IMR-90 (cell line): ENCODE results near the gene HDAC9. TPM values are rescaled to one million over a fixed set of nuclear protein-coding genes. Genes with fewer than 3 reads are reported as not detected.

ENCODE experiments used
- ATAC-seq: fragments of 200-7000 bp; cut with Tn5 transposase; 2 replicates; pipeline ENCODE4 v1.9.1; 2020; ENCODE audit warnings: low read depth, mild to moderate bottlenecking, moderate library complexity
- BruUV-seq: library from RNA; stranded (reverse); fragments of 400-500 nt; replicated peaks from 2 replicates; lab custom pipeline; 2021; lab: Mats Ljungman, UMichigan
- CTCF ChIA-PET: fragments of 300-600 bp; formaldehyde crosslinking; extraction: SDS; loops from one replicate; lab custom pipeline; 2021; ENCODE audit warnings: antibody characterized with exemption; lab: Yijun Ruan, JAX
- POLR2A ChIA-PET: fragments of 300-600 bp; sonication (Branson Sonifier 250); formaldehyde crosslinking; loops from one replicate; lab custom pipeline; 2022; ENCODE audit warnings: antibody characterized with exemption; ENCODE audit not compliant: unreplicated experiment; lab: Charles Lee
- DNase-seq: peaks from one replicate; pipeline ENCODE4 v3.0.0; 2013
- H2AFZ ChIP-seq: replicated peaks from 2 replicates; pipeline ENCODE3; 2013; ENCODE audit warnings: low read length, mild to moderate bottlenecking; ENCODE audit not compliant: poor library complexity
- H2AK5ac ChIP-seq: 2 replicates; pipeline ENCODE4 v1.6.1; 2013; ENCODE audit warnings: low read depth, low read length, inconsistent platforms
- H2AK9ac ChIP-seq: replicated peaks from 2 replicates; pipeline ENCODE3; 2013; ENCODE audit warnings: mild to moderate bottlenecking, low read depth, low read length, moderate library complexity; ENCODE audit not compliant: poor library complexity
- H2BK120ac ChIP-seq: 2 replicates; pipeline ENCODE4 v1.6.1; 2013; ENCODE audit warnings: low read depth, low read length, inconsistent platforms
- H2BK15ac ChIP-seq: 3 replicates; pipeline ENCODE4 v1.6.1; 2013; ENCODE audit warnings: low read depth, low read length, inconsistent platforms
- H2BK20ac ChIP-seq: 2 replicates; pipeline ENCODE4 v1.6.1; 2013; ENCODE audit warnings: low read depth, mild to moderate bottlenecking, inconsistent platforms, low read length, moderate library complexity
- H2BK5ac ChIP-seq: 2 replicates; pipeline ENCODE4 v1.6.1; 2013; ENCODE audit warnings: mild to moderate bottlenecking, low read depth, low read length, inconsistent platforms; ENCODE audit not compliant: poor library complexity, severe bottlenecking
- H3K14ac ChIP-seq: replicated peaks from 2 replicates; pipeline ENCODE4 v1.6.1; 2013; ENCODE audit warnings: low read depth, low read length, inconsistent platforms
- H3K18ac ChIP-seq: 2 replicates; pipeline ENCODE4 v1.6.1; 2013; ENCODE audit warnings: low read depth, low read length, control low read depth
- H3K23ac ChIP-seq: 2 replicates; pipeline ENCODE4 v1.6.1; 2013; ENCODE audit warnings: low read depth, low read length, inconsistent platforms
- H3K27ac ChIP-seq: 2 replicates; pipeline ENCODE4 v1.5.1; 2013; ENCODE audit warnings: mild to moderate bottlenecking, control low read depth, low read length; ENCODE audit not compliant: insufficient read depth
- H3K27me3 ChIP-seq: 2 replicates; pipeline ENCODE4 v1.6.1; 2013; ENCODE audit warnings: low read length; ENCODE audit not compliant: control insufficient read depth, insufficient read depth
- H3K36me3 ChIP-seq: 2 replicates; pipeline ENCODE4 v1.6.1; 2013; ENCODE audit warnings: low read length, mixed read lengths; ENCODE audit not compliant: control insufficient read depth, insufficient read depth
- H3K4ac ChIP-seq: 2 replicates; pipeline ENCODE4 v1.6.1; 2013; ENCODE audit warnings: low read depth, low read length, inconsistent platforms
- H3K4me1 ChIP-seq: 2 replicates; pipeline ENCODE4 v1.6.1; 2013; ENCODE audit warnings: low read length, mixed read lengths; ENCODE audit not compliant: control insufficient read depth, insufficient read depth
- H3K4me2 ChIP-seq: 2 replicates; pipeline ENCODE4 v1.6.1; 2013; ENCODE audit warnings: low read depth, mild to moderate bottlenecking, control low read depth, low read length, moderate library complexity
- H3K4me3 ChIP-seq: 2 replicates; pipeline ENCODE4 v1.5.1; 2013; ENCODE audit warnings: low read depth, mild to moderate bottlenecking, control low read depth, low read length, moderate library complexity; ENCODE audit not compliant: insufficient read depth
- H3K56ac ChIP-seq: 2 replicates; pipeline ENCODE4 v1.6.1; 2013; ENCODE audit warnings: low read length, inconsistent platforms; ENCODE audit not compliant: insufficient read depth; ENCODE audit errors: extremely low read depth
- H3K79me1 ChIP-seq, 2 experiments: 2 replicates each; pipeline ENCODE4 v1.6.1; 2013; ENCODE audit warnings: low read length in 2 of 2, inconsistent platforms in 1 of 2, low read depth in 1 of 2
- H3K9ac ChIP-seq: 2 replicates; pipeline ENCODE4 v1.6.1; 2013; ENCODE audit warnings: low read depth, low read length, control low read depth
- H3K9me1 ChIP-seq: 2 replicates; pipeline ENCODE4 v1.6.1; 2013; ENCODE audit warnings: low read length, inconsistent platforms; ENCODE audit not compliant: insufficient read depth
- H3K9me3 ChIP-seq: 2 replicates; pipeline ENCODE4 v1.6.1; 2013; ENCODE audit warnings: low read length; ENCODE audit not compliant: control insufficient read depth, insufficient read depth
- H4K20me1 ChIP-seq: 2 replicates; pipeline ENCODE4 v1.6.1; 2013; ENCODE audit warnings: low read length, inconsistent platforms; ENCODE audit not compliant: insufficient read depth
- H4K5ac ChIP-seq: 2 replicates; pipeline ENCODE4 v1.6.1; 2013; ENCODE audit warnings: mild to moderate bottlenecking, low read depth, low read length, control low read depth
- H4K8ac ChIP-seq, 2 experiments: 2 replicates each; pipeline ENCODE4 v1.6.1; 2013; ENCODE audit warnings: low read depth in 2 of 2, low read length in 2 of 2, control low read depth in 1 of 2, inconsistent platforms in 1 of 2
- H4K91ac ChIP-seq: 2 replicates; pipeline ENCODE4 v1.6.1; 2013; ENCODE audit warnings: low read depth, low read length, inconsistent platforms; ENCODE audit not compliant: insufficient read depth
- BHLHE40 ChIP-seq: fragments of 150-350 bp; IDR thresholded peaks from 2 replicates; pipeline ENCODE4 v1.6.1; 2016; ENCODE audit warnings: mild to moderate bottlenecking, low read depth, low read length
- CEBPB ChIP-seq: IDR thresholded peaks from 2 replicates; pipeline ENCODE4 v1.6.1; 2012; ENCODE audit warnings: low read depth, low read length, improper control_type of control experiment
- CHD1 ChIP-seq: IDR thresholded peaks from 2 replicates; pipeline ENCODE4 v1.6.1; 2012; ENCODE audit warnings: low read depth, low read length, improper control_type of control experiment
- FOS ChIP-seq: fragments of 150-350 bp; IDR thresholded peaks from 2 replicates; pipeline ENCODE4 v1.6.1; 2016; ENCODE audit warnings: low read depth, low read length
- MAFK ChIP-seq: IDR thresholded peaks from 2 replicates; pipeline ENCODE4 v1.6.1; 2012; ENCODE audit warnings: low read depth, low read length, improper control_type of control experiment
- MAZ ChIP-seq: IDR thresholded peaks from 2 replicates; pipeline ENCODE4 v1.6.1; 2012; ENCODE audit warnings: low read depth, mild to moderate bottlenecking, low read length, improper control_type of control experiment, moderate library complexity, borderline replicate concordance
- MXI1 ChIP-seq: IDR thresholded peaks from 2 replicates; pipeline ENCODE4 v1.6.1; 2012; ENCODE audit warnings: low read depth, mild to moderate bottlenecking, low read length, moderate library complexity, borderline replicate concordance
- NFE2L2 ChIP-seq: fragments of 150-350 bp; IDR thresholded peaks from 2 replicates; pipeline ENCODE4 v1.6.1; 2016; ENCODE audit warnings: low read depth, mild to moderate bottlenecking, low read length
- POLR2A ChIP-seq: IDR thresholded peaks from 2 replicates; pipeline ENCODE4 v1.6.1; 2012; ENCODE audit warnings: mild to moderate bottlenecking, low read depth, low read length
- RAD21 ChIP-seq: IDR thresholded peaks from 2 replicates; pipeline ENCODE4 v1.6.1; 2012; ENCODE audit warnings: low read length, improper control_type of control experiment
- RCOR1 ChIP-seq: IDR thresholded peaks from 2 replicates; pipeline ENCODE4 v1.6.1; 2012; ENCODE audit warnings: mild to moderate bottlenecking, low read length, improper control_type of control experiment; ENCODE audit not compliant: insufficient replicate concordance
- RFX5 ChIP-seq: IDR thresholded peaks from 2 replicates; pipeline ENCODE4 v1.8.0; 2012; ENCODE audit warnings: low read depth, mild to moderate bottlenecking, low read length, moderate library complexity
- SMC3 ChIP-seq: fragments of 150-350 bp; IDR thresholded peaks from 2 replicates; pipeline ENCODE4 v1.6.1; 2016; ENCODE audit warnings: low read depth, mild to moderate bottlenecking, antibody characterized with exemption, low read length, moderate library complexity
- WGBS, 2 experiments: methylation state at CpG; one replicate each; pipeline versions ENCODE4 v1.1.5 to v1.1.7; 2013; ENCODE audit warnings: missing lambda C conversion rate in 2 of 2; ENCODE audit not compliant: insufficient read length in 1 of 2; ENCODE audit errors: extremely low coverage in 2 of 2; 5-methylcytosine and 5-hydroxymethylcytosine counted together
- dilution Hi-C: fragments of 300-500 bp; cut with HindIII; formaldehyde crosslinking; loops from one replicate; pipeline ENCODE4 v1.14.3; 2018; ENCODE audit warnings: low sequenced_read_pairs; ENCODE audit not compliant: unreplicated experiment
- in situ Hi-C: fragments of 300-500 bp; cut with MboI; formaldehyde crosslinking; loops from 3 replicates; pipeline ENCODE4 v1.14.3; 2019; ENCODE audit warnings: low sequenced_read_pairs, inconsistent platforms, mixed read lengths
- intact Hi-C: fragments of 100-400 bp; cut with micrococcal nuclease; formaldehyde crosslinking; loops from 2 replicates; pipeline ENCODE4 v1.10.0; 2022
- polyA plus RNA-seq, 3 experiments: library from polyadenylated mRNA; depleted of rRNA; stranded (reverse); fragments of >200 nt; gene quantifications; 2 replicates each; pipeline ENCODE4 v1.2.3, GENCODE V29; 2012; ENCODE audit warnings: low replicate concordance in 1 of 3
- total RNA-seq: library from RNA; depleted of rRNA; stranded (reverse); fragments of >200 nt; gene quantifications from 2 replicates; pipeline ENCODE4 v1.2.3, GENCODE V29; 2012
- TF ChIP-seq, protein P1 (sequence below): conservative IDR thresholded peaks from 2 replicates; pipeline ENCODE4 v1.5.1; 2012; ENCODE audit warnings: mild to moderate bottlenecking, low read depth, low read length, improper control_type of control experiment
- TF ChIP-seq, protein P2 (sequence below): fragments of 150-350 bp; IDR thresholded peaks from 2 replicates; pipeline ENCODE4 v1.6.1; 2017; ENCODE audit warnings: mild to moderate bottlenecking, antibody characterized with exemption, low read length, low read depth
- TF ChIP-seq, protein P3 (sequence below): fragments of 150-350 bp; IDR thresholded peaks from 2 replicates; pipeline ENCODE4 v1.6.1; 2016; ENCODE audit warnings: low read depth, mild to moderate bottlenecking, low read length, moderate library complexity, borderline replicate concordance

HDAC9 gene
- total and polyA plus RNA-seq, 2 of the 4 experiments (the other 2 are of a cell fraction): 4.3 to 24.7 TPM

DNA sequence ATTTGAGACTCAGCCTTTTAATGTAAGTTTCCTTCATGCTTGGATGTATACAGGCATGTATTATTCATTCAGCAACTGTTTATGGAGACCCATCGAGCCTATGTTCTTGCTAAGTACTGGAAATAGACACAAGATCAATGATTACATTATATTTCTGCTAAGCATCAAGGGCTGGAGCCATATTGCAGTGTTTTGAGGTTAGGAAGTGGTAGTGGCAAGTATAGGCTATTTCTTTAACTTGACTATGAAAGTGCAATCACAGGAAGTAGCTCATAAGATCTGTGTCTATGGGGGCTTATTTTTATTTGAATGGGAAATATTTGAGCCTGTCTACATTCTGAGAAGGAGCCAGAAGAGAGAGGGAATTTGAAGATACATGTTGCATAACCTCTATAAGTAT, 123.8 kb downstream of the HDAC9 start:
- no peak overlapping the region for H3K56ac ChIP-seq
- no peak for DNase-seq
- H3K18ac ChIP-seq: no peak overlapping the region
- no peak overlapping the region for H3K9ac ChIP-seq
- WGBS, 2 experiments: no CpG with 5 or more reads among the region's 1 CpG
- no peak for ATAC-seq
- H3K9me1 ChIP-seq: peaks cover 3% of the 10 kb centered on the region; the same call in 1 of the 2 replicates
- no peak overlapping the region for H2BK15ac ChIP-seq
- H3K23ac ChIP-seq: no peak overlapping the region
- H3K9me3 ChIP-seq: no peaks in the 10 kb centered on the region
- no peak overlapping the region for H2BK5ac ChIP-seq
- no peak overlapping the region for H3K4me2 ChIP-seq
- BruUV-seq: no TSS peak
- H3K4me1 ChIP-seq: no peaks in the 10 kb centered on the region
- H2AFZ ChIP-seq: no peak overlapping the region
- H2BK120ac ChIP-seq: no peak overlapping the region
- H2BK20ac ChIP-seq: no peak overlapping the region
- ChIA-PET POLR2A (no interaction called here), CTCF (no interaction called here)
- no peak overlapping the region for H2AK9ac ChIP-seq
- H3K36me3 ChIP-seq: no peaks in the 10 kb centered on the region
- no peak overlapping the region for H3K14ac ChIP-seq
- H3K27me3 ChIP-seq: no peaks in the 10 kb centered on the region
- no peak overlapping the region for H3K4ac ChIP-seq
- intact Hi-C loops (no loop called here), in situ Hi-C loops (no loop called here), dilution Hi-C loops (no loop called here)
- H4K8ac ChIP-seq: no peak overlapping the region
- no peak overlapping the region for H3K4me3 ChIP-seq
- no peak overlapping the region for H4K5ac ChIP-seq
- TF ChIP-seq RFX5 (no peak), NFE2L2 (no peak), RCOR1 (no peak), MXI1 (no peak), BHLHE40 (no peak), CHD1 (no peak), SMC3 (no peak), MAFK (no peak), RAD21 (no peak), MAZ (no peak), FOS (no peak), POLR2A (no peak), CEBPB (no peak)
- TF ChIP-seq, protein P1, sequence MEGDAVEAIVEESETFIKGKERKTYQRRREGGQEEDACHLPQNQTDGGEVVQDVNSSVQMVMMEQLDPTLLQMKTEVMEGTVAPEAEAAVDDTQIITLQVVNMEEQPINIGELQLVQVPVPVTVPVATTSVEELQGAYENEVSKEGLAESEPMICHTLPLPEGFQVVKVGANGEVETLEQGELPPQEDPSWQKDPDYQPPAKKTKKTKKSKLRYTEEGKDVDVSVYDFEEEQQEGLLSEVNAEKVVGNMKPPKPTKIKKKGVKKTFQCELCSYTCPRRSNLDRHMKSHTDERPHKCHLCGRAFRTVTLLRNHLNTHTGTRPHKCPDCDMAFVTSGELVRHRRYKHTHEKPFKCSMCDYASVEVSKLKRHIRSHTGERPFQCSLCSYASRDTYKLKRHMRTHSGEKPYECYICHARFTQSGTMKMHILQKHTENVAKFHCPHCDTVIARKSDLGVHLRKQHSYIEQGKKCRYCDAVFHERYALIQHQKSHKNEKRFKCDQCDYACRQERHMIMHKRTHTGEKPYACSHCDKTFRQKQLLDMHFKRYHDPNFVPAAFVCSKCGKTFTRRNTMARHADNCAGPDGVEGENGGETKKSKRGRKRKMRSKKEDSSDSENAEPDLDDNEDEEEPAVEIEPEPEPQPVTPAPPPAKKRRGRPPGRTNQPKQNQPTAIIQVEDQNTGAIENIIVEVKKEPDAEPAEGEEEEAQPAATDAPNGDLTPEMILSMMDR: no peak
- TF ChIP-seq, protein P2, sequence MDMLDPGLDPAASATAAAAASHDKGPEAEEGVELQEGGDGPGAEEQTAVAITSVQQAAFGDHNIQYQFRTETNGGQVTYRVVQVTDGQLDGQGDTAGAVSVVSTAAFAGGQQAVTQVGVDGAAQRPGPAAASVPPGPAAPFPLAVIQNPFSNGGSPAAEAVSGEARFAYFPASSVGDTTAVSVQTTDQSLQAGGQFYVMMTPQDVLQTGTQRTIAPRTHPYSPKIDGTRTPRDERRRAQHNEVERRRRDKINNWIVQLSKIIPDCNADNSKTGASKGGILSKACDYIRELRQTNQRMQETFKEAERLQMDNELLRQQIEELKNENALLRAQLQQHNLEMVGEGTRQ: no peak
- TF ChIP-seq, protein P3, sequence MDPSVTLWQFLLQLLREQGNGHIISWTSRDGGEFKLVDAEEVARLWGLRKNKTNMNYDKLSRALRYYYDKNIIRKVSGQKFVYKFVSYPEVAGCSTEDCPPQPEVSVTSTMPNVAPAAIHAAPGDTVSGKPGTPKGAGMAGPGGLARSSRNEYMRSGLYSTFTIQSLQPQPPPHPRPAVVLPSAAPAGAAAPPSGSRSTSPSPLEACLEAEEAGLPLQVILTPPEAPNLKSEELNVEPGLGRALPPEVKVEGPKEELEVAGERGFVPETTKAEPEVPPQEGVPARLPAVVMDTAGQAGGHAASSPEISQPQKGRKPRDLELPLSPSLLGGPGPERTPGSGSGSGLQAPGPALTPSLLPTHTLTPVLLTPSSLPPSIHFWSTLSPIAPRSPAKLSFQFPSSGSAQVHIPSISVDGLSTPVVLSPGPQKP: no peak
- H4K20me1 ChIP-seq: no peaks in the 10 kb centered on the region
- no peak overlapping the region for H2AK5ac ChIP-seq
- H3K79me1 ChIP-seq: no peaks in the 10 kb centered on the region
- H4K91ac ChIP-seq: no peak overlapping the region
- H3K27ac ChIP-seq: no peak overlapping the region
